ENCODE data around the gene OR2V1. TPM values are rescaled to one million over a fixed set of nuclear protein-coding genes. Genes with fewer than 3 reads are reported as not detected.

Gene OR2V1
- total RNA-seq, 1 donor, result not detected

DNA sequence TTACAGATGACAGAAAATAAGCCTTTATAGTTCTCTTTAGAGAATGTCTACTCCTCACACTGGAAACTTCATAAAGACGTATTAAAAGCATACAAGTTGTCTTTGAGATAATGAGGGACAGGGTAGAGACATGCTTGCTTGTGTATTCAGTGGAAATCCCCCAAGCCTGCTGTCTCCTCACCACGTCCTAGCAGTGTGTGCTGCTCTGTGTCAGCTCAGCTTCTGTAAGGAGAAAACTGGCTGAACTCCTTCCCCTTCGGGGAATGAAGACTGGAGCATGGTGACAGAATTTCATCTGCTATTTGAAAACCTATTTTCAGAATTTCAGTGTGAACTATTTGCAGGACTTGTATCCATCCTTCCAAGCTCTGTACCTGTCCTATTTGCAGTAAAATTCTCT lies 25.8 kb upstream of the OR2V1 start:
- Histone ChIP-seq H4K20me1 (ENCODE audit: insufficient read depth, low read length) (no peaks in the 10 kb centered on the region), H3K9me3 (ENCODE audit: low read depth, low read length) (no peaks in the 10 kb centered on the region), H2AFZ (ENCODE audit: low read length) (no peak overlapping the region), H3K4me3 (ENCODE audit: insufficient read depth, low read length) (no peak overlapping the region), H3K79me2 (ENCODE audit: insufficient read depth, low read length) (no peaks in the 10 kb centered on the region), H3K4me1 (ENCODE audit: insufficient read depth, low read length) (peaks cover 6% of the 10 kb centered on the region), H3K27ac (ENCODE audit: low read depth, low read length) (no peak overlapping the region), H3K4me2 (ENCODE audit: insufficient read depth, low read length) (no peak overlapping the region), H3K27me3 (ENCODE audit: insufficient read depth, low read length) (peaks cover 15% of the 10 kb centered on the region), H3K36me3 (ENCODE audit: insufficient read depth, low read length) (no peaks in the 10 kb centered on the region)
- DNase-seq (ENCODE audit: insufficient read length, low spot score, missing footprints), result no peak
- TF ChIP-seq, protein P1, sequence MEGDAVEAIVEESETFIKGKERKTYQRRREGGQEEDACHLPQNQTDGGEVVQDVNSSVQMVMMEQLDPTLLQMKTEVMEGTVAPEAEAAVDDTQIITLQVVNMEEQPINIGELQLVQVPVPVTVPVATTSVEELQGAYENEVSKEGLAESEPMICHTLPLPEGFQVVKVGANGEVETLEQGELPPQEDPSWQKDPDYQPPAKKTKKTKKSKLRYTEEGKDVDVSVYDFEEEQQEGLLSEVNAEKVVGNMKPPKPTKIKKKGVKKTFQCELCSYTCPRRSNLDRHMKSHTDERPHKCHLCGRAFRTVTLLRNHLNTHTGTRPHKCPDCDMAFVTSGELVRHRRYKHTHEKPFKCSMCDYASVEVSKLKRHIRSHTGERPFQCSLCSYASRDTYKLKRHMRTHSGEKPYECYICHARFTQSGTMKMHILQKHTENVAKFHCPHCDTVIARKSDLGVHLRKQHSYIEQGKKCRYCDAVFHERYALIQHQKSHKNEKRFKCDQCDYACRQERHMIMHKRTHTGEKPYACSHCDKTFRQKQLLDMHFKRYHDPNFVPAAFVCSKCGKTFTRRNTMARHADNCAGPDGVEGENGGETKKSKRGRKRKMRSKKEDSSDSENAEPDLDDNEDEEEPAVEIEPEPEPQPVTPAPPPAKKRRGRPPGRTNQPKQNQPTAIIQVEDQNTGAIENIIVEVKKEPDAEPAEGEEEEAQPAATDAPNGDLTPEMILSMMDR (IDR thresholded peaks at IDR 0.05; ENCODE audit: extremely low read depth, low read depth, low read length), result no peak

DNA sequence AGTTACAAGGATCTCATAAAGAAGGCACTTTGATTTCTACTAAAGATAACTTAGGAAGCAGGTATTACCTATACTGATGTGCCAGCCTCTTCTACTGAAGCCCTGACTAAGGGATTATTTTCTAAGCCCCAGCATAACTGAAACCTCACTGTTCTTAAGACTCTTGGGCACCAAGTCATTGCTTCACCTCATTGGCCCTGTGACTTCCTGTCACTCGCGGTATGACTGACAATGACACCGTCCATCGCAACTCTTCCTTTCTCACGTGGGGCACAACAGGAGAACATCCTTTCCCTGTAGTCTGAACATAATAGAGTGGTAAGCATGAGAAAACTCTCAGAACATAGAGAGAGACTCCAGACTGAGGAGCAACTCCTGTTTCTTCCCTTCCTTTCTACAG lies 22.8 kb upstream of the OR2V1 start:
- Histone ChIP-seq H3K4me3 (ENCODE audit: insufficient read depth, low read length) (no peak overlapping the region), H3K27me3 (ENCODE audit: insufficient read depth, low read length) (peaks cover 23% of the 10 kb centered on the region), H3K27ac (ENCODE audit: low read depth, low read length) (no peak overlapping the region), H3K36me3 (ENCODE audit: insufficient read depth, low read length) (no peaks in the 10 kb centered on the region), H2AFZ (ENCODE audit: low read length) (no peak overlapping the region), H3K79me2 (ENCODE audit: insufficient read depth, low read length) (no peaks in the 10 kb centered on the region), H3K4me2 (ENCODE audit: insufficient read depth, low read length) (no peak overlapping the region), H3K9me3 (ENCODE audit: low read depth, low read length) (no peaks in the 10 kb centered on the region), H3K4me1 (ENCODE audit: insufficient read depth, low read length) (no peaks in the 10 kb centered on the region), H4K20me1 (ENCODE audit: insufficient read depth, low read length) (no peaks in the 10 kb centered on the region)
- TF ChIP-seq, protein P1 (IDR thresholded peaks at IDR 0.05; ENCODE audit: extremely low read depth, low read depth, low read length), result no peak
- DNase-seq (ENCODE audit: insufficient read length, low spot score, missing footprints), result no peak

DNA sequence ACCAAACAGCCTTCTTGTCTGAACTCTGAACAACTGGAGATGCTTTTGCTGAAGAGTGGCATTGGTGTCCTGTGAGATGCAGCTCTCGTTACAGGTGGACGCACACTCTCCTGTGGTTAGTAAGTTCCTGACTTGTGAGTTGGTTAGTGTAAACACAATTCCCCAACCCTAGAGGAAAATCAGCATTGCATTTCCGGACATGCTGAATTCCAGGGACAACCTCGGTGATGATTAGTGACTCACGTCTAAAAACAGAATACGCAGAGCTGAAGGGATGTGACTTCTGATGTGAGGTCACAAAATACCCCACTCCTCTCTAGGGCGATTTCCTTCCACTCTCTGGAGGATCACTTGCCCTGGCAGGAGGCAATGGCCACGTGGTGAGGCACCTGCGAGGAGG lies 21.4 kb upstream of the OR2V1 start:
- Histone ChIP-seq H3K79me2 (ENCODE audit: insufficient read depth, low read length) (no peaks in the 10 kb centered on the region), H2AFZ (ENCODE audit: low read length) (no peak overlapping the region), H4K20me1 (ENCODE audit: insufficient read depth, low read length) (no peaks in the 10 kb centered on the region), H3K4me1 (ENCODE audit: insufficient read depth, low read length) (no peaks in the 10 kb centered on the region), H3K27ac (ENCODE audit: low read depth, low read length) (no peak overlapping the region), H3K27me3 (ENCODE audit: insufficient read depth, low read length) (peaks cover 21% of the 10 kb centered on the region), H3K9me3 (ENCODE audit: low read depth, low read length) (no peaks in the 10 kb centered on the region), H3K36me3 (ENCODE audit: insufficient read depth, low read length) (no peaks in the 10 kb centered on the region), H3K4me3 (ENCODE audit: insufficient read depth, low read length) (no peak overlapping the region), H3K4me2 (ENCODE audit: insufficient read depth, low read length) (no peak overlapping the region)
- TF ChIP-seq, protein P1 (IDR thresholded peaks at IDR 0.05; ENCODE audit: extremely low read depth, low read depth, low read length), result no peak
- no peak for DNase-seq (ENCODE audit: insufficient read length, low spot score, missing footprints)

DNA sequence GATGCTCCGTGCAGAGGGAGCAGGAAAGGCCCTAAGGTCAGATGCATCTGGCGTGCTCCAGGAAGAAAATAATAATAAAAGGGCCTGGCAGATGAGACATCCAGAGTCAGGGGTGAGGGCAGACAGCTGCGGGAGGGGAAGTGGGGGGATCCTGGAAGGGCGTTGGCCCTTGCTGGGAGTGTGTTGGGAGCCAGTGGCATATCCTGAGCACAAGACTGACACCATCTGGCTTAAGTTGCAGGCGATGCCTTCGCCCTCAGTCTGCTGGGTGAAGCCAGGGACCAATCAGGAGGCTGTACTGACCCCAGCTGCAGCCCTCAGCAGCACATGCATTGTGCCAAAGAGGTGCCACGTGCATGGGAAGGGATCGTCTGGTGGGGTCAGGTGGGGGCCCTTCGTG lies 20.2 kb upstream of the OR2V1 start:
- H3K79me2 ChIP-seq (ENCODE audit: insufficient read depth, low read length), result no peaks in the 10 kb centered on the region
- H4K20me1 ChIP-seq (ENCODE audit: insufficient read depth, low read length), result no peaks in the 10 kb centered on the region
- TF ChIP-seq, protein P1 (IDR thresholded peaks at IDR 0.05; ENCODE audit: extremely low read depth, low read depth, low read length), result no peak
- H3K27me3 ChIP-seq (ENCODE audit: insufficient read depth, low read length), result peaks cover 9% of the 10 kb centered on the region
- no peaks in the 10 kb centered on the region for H3K36me3 ChIP-seq (ENCODE audit: insufficient read depth, low read length)
- H3K27ac ChIP-seq (ENCODE audit: low read depth, low read length), result no peak overlapping the region
- no peak overlapping the region for H3K4me2 ChIP-seq (ENCODE audit: insufficient read depth, low read length)
- H3K4me1 ChIP-seq (ENCODE audit: insufficient read depth, low read length), result no peaks in the 10 kb centered on the region
- no peak overlapping the region for H3K4me3 ChIP-seq (ENCODE audit: insufficient read depth, low read length)
- DNase-seq (ENCODE audit: insufficient read length, low spot score, missing footprints), result no peak
- no peak overlapping the region for H2AFZ ChIP-seq (ENCODE audit: low read length)
- H3K9me3 ChIP-seq (ENCODE audit: low read depth, low read length), result no peaks in the 10 kb centered on the region

Measured in osteoblast (primary cell).